ENCODE results near the gene SLC23A2.
"Not testable (repeated sequence)": the region's sequence is repeated elsewhere in the genome, so short reads cannot be mapped to it uniquely, and the experiment has no call there.

The SLC23A2 gene

DNA sequence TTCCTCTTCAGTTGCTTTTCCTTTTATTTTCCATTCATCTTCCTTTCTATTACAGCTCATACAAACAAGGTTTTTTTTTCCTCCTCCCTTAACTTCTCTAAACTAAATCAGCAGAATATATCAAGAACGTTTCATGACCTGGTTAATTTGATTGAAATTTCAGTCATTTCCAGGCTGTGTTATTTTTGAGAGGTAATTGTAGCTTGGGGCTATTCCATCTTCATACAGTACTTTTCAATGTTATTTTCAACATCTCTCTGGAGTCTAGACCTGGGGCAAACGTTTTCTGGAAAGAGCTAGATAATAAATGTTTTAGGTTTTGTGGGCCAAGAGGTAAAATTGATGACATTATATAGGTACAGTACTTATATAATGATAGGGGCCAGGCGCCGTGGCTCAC is 4.0 kb upstream of the SLC23A2 start:
- DNase-seq = no peak

- DNase-seq = not testable (repeated sequence)
Observed at GRCh38 chr20:5004825-5005224, 3.5 kb upstream of the SLC23A2 start.

- no peak for DNase-seq
Observed at GRCh38 chr20:5003626-5004025, 2.3 kb upstream of the SLC23A2 start.

DNA sequence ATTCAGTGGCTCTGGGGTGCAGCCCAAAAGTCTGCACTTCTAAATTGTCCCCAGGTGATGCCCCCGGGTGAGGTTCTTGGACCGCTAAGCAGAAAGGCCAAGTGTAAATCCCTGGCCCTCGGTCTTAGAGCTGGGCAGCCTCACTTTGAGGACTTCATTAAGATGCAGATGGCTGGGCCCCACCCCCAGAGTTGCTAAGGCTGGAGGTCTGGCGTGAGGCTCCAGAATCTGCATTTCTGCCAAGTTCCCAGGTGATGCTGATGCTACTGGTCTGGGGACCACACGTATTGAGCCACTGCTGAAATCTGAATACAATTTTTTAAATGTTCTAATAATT is 735 bp upstream of the SLC23A2 start:
- no peak for DNase-seq

GRCh38 chr20:5000263-5001173 is 792 bp downstream of the SLC23A2 start:
- DNase-seq = no peak

GRCh38 chr20:4999788-5000187 is 1.5 kb downstream of the SLC23A2 start:
- no peak for DNase-seq

- no peak for DNase-seq
Observed at GRCh38 chr20:4998160-4998651, 3.1 kb downstream of the SLC23A2 start.

GRCh38 chr20:4997222-4997621 is 4.1 kb downstream of the SLC23A2 start:
- no peak for DNase-seq

- DNase-seq = no peak
Observed at GRCh38 chr20:4989570-4989969, 11.7 kb downstream of the SLC23A2 start.

GRCh38 chr20:4987130-4987529 is 14.2 kb downstream of the SLC23A2 start:
- no peak for DNase-seq

- peak; percentile 52 for DNase-seq
Observed at GRCh38 chr20:4985658-4986057, 15.7 kb downstream of the SLC23A2 start.

- no peak for DNase-seq
Observed at GRCh38 chr20:4982281-4982680, 19.0 kb downstream of the SLC23A2 start.

- DNase-seq = no peak
Observed at GRCh38 chr20:4979841-4980410, 21.4 kb downstream of the SLC23A2 start.

- peak; percentile 18 for DNase-seq
Observed at GRCh38 chr20:4978050-4978918, 23.0 kb downstream of the SLC23A2 start.

DNA sequence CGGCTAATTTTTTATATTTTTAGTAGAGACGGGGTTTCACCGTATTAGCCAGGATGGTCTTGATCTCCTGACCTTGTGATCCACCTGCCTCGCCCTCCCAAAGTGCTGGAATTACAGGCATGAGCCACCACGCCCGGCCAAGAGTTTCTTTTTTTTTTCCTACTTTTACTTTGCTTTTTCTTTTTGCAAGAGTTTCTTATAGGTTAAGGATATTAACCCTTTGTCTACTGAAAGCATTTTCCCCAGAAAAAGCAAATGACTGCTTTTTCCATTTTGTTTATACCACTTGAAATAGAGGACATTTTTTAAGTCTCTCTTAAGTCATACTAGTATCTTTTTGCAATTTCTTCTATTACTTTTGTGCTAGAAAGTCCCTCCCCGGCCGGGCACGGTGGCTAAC is 25.3 kb downstream of the SLC23A2 start:
- not testable (repeated sequence) for DNase-seq

GRCh38 chr20:4973330-4974097 is 27.8 kb downstream of the SLC23A2 start:
- no peak for DNase-seq

- DNase-seq = no peak
Observed at GRCh38 chr20:4972506-4973251, 28.6 kb downstream of the SLC23A2 start.

DNA sequence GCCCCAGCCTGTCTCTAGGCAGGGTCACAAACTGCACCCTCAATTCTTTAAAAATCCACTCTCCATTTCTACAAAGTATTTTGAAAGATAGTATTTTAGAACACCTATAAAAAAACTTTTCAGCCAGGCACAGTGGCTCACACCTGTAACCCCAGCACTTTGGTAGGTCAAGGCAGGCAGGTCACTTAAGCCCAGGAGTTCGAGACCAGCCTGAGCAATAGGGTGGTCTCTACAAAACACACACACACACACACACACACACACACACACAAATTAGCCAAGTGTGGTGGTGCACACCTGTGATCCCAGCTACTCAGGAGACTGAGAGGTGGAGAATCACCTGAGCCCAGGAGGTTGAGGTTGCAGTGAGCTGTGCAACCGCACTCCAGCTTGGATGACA is 30.2 kb downstream of the SLC23A2 start:
- no peak for DNase-seq

DNA sequence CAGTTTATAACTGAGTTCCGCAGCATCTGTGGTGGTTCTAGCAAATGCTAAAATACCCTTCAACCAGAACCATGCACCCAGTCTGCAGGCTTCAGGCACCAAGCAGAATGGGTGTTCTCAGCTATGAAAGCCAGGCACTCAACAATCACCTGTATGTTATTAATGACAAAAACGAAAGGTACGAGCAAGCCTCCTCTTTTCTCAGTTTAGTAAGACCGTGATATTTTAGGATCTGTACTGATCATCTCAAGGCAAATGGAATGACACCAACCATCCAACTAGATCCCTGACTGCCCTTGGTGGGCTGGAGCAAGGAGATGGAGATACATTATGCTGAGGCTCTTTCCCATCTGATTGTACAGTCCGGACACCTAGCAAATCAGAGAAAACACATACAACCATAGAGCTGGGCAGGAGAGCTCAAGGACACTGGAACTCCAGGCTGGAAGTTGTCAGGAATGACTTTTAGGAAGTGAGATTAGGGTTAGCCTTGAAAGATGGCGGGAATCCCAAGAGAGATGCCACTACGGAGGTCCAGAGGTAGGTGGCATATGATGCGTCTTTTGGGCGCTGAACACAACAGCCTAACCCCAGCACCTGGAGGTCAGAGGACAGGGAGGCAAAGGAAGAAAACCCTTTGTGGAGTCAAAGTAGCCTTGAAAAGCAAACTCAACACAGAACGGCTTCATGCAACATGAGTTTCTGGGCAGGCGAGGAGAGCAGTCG is 33.4 kb downstream of the SLC23A2 start:
- no peak for DNase-seq

DNA sequence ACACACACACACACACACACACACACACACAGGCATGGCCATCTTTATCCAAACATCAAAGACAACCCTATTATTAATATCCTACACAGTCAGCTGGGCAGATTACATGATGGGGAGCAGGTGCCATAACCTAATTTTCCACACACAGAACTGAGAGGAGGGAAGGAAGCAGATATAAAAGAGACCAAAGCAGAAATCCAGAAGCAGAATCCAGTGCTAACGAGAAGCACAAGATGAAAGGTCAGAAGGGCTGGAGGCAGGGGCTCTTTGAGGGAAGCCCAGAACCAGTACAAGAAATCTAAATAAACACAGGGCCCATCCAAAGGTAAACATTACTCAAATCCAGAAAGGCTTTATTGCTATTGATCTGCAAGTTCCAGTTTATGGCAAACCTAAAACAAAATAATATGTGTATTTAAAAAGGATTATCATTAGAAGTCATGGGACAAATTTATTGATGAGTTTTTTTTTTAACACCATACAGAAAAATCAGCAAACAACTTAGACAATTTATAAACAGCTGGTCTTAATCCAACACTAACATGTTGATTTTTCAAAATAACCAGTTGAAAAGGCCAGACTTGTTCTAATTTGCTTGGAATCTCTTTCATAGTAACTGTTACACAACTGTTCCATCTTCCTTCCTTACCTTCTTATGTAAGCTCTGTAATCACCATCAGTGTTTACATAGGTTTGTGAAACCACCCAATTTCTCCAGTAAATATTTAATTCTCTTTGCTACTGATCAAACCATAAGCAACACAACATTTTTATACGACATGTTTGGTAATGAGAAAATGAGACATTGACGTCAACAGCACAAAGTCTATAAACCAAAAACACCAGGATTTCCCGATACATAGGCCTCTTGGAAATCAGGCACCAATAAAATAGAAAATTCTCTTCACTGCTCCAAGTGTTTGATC is 34.2 kb downstream of the SLC23A2 start:
- no peak for DNase-seq

All from NCI-H1694 (cell line).